Neural cell (in vitro differentiated cells): ENCODE data around the gene ACSL6. TPM values are rescaled to one million over a fixed set of nuclear protein-coding genes. Genes with fewer than 3 reads are reported as not detected.

Experiments used
- H2AFZ ChIP-seq: fragments of 200-600, 300-800 bp; sonication (generic), shearing (Covaris generic); 2 replicates; pipeline ENCODE4 v1.6.0; 2014; ENCODE audit warnings: low read depth, mild to moderate bottlenecking, antibody characterized with exemption, low read length, moderate library complexity
- H3F3A ChIP-seq: fragments of 200-600 bp; shearing (Covaris generic); 2 replicates; pipeline ENCODE4 v1.6.1; 2016; ENCODE audit warnings: mild to moderate bottlenecking, moderate library complexity, mixed read lengths, antibody characterized with exemption, low read length; ENCODE audit not compliant: insufficient read depth, poor library complexity, severe bottlenecking
- H3K27ac ChIP-seq: fragments of 200-600, 300-800 bp; sonication (generic), shearing (Covaris generic); 2 replicates; pipeline ENCODE4 v1.5.1; 2014; ENCODE audit warnings: mild to moderate bottlenecking, low read length, moderate library complexity
- H3K27me3 ChIP-seq: fragments of 300-800, 200-600 bp; sonication (generic), shearing (Covaris generic); 2 replicates; pipeline ENCODE4 v1.6.0; 2014; ENCODE audit warnings: mild to moderate bottlenecking, low read depth, low read length, moderate library complexity; ENCODE audit not compliant: insufficient read depth
- H3K36me3 ChIP-seq: fragments of 300-800, 200-600 bp; sonication (generic), shearing (Covaris generic); 2 replicates; pipeline ENCODE4 v1.5.1; 2014; ENCODE audit warnings: mild to moderate bottlenecking, antibody characterized with exemption, low read length, moderate library complexity; ENCODE audit not compliant: insufficient read depth
- H3K4me2 ChIP-seq: fragments of 300-800, 200-600 bp; sonication (generic), shearing (Covaris generic); 2 replicates; pipeline ENCODE4 v1.6.0; 2014; ENCODE audit warnings: mild to moderate bottlenecking, low read length
- H3K4me3 ChIP-seq: fragments of 300-800, 200-600 bp; sonication (generic), shearing (Covaris generic); 2 replicates; pipeline ENCODE4 v1.5.1; 2014; ENCODE audit warnings: mild to moderate bottlenecking, low read length, moderate library complexity
- H3K79me2 ChIP-seq: fragments of 200-600 bp; shearing (Covaris generic); replicated peaks from 2 replicates; pipeline ENCODE4 v1.6.0; 2014; ENCODE audit warnings: mild to moderate bottlenecking, low read length, moderate library complexity; ENCODE audit not compliant: insufficient read depth
- H3K9ac ChIP-seq: fragments of 300-800, 200-600 bp; sonication (generic), shearing (Covaris generic); 2 replicates; pipeline ENCODE4 v1.6.1; 2016; ENCODE audit warnings: mild to moderate bottlenecking, low read length, mixed read lengths
- H3K9me2 ChIP-seq: fragments of 200-600 bp; shearing (Covaris generic); 2 replicates; pipeline ENCODE4 v1.6.1; 2016; ENCODE audit warnings: mild to moderate bottlenecking, low read length, mixed read lengths; ENCODE audit not compliant: insufficient read depth
- H3K9me3 ChIP-seq: fragments of 200-600, 300-800 bp; sonication (generic), shearing (Covaris generic); 2 replicates; pipeline ENCODE4 v1.6.1; 2016; ENCODE audit warnings: mild to moderate bottlenecking, mixed run types, low read length, moderate library complexity, mixed read lengths
- H4K20me1 ChIP-seq: fragments of 200-600 bp; shearing (Covaris generic); 2 replicates; pipeline ENCODE4 v1.6.1; 2016; ENCODE audit warnings: mild to moderate bottlenecking, mixed run types; ENCODE audit not compliant: insufficient read depth
- MXI1 ChIP-seq: fragments of 450-650 bp; conservative IDR thresholded peaks from 2 replicates; pipeline ENCODE4 v1.6.1; 2014; ENCODE audit warnings: antibody characterized with exemption, mild to moderate bottlenecking; ENCODE audit not compliant: poor library complexity, severe bottlenecking
- POLR2AphosphoS5 ChIP-seq: IDR thresholded peaks from 2 replicates; pipeline ENCODE4 v1.6.1; 2012
- RAD21 ChIP-seq: fragments of 450-650 bp; conservative IDR thresholded peaks from 2 replicates; pipeline ENCODE4 v1.6.1; 2014; ENCODE audit warnings: antibody characterized with exemption, mild to moderate bottlenecking, moderate library complexity
- REST ChIP-seq: IDR thresholded peaks from 2 replicates; pipeline ENCODE4 v1.6.1; 2012; ENCODE audit warnings: borderline replicate concordance
- TAF1 ChIP-seq: IDR thresholded peaks from 2 replicates; pipeline ENCODE4 v1.6.1; 2012; ENCODE audit warnings: low read depth
- polyA plus RNA-seq: library from polyadenylated mRNA; depleted of rRNA; stranded (reverse); fragments of >200 nt; gene quantifications from 2 replicates; pipeline ENCODE4 v1.2.3, GENCODE V29; 2014

Gene ACSL6
- polyA plus RNA-seq, 1 donor from 2014 or later, result 30.5 TPM

DNA sequence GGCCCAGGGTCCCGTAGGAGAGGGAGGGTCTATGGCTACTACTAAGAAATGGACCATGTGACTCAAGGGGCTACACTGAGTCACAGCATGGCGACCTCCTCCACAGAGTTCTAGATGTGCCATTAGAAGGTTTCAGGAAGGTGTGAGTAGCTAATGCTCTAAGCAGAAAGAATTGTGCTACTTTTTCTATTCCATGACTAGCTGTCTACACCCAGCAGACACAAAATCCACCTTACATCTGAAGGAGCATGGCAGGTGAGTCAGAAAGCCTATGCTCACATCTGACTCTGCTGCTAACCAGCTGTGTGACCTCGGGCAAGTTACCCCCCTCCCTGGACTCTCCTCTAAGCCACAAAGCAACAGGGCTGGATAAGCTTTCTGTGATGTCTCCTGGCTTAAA, 51.6 kb downstream of the ACSL6 start:
- no peaks in the 10 kb centered on the region for H3F3A ChIP-seq
- H4K20me1 ChIP-seq, result no peaks in the 10 kb centered on the region
- H3K79me2 ChIP-seq, result no peaks in the 10 kb centered on the region
- no peak overlapping the region for H3K4me2 ChIP-seq
- no peak overlapping the region for H3K9ac ChIP-seq
- H3K27ac ChIP-seq, result no peak overlapping the region
- no peaks in the 10 kb centered on the region for H3K9me2 ChIP-seq
- no peak overlapping the region for H2AFZ ChIP-seq
- no peak for TF ChIP-seq MXI1
- TF ChIP-seq POLR2AphosphoS5, result no peak
- no peak for TF ChIP-seq REST
- no peak for TF ChIP-seq RAD21
- H3K9me3 ChIP-seq, result no peaks in the 10 kb centered on the region
- H3K27me3 ChIP-seq, result no peaks in the 10 kb centered on the region
- H3K36me3 ChIP-seq, result no peaks in the 10 kb centered on the region
- no peak overlapping the region for H3K4me3 ChIP-seq

DNA sequence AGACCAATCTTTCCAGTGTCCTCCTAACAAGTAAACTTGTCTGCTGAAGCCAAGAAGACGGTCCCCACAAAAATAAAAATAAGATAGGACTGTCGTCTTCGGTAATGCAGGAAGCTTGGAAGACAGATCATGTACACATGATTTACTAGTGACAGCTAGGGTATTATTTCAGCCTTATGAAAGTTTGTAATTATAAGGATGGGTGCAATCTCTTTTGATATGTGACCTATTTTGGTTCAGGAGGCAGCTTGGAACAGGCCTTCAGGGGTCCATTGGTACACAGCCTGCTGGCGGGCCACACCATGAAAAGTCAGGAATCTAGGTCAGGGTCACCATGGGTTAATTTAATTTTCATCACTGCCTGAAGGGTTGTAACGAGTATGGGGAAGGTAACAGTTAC, 52.3 kb downstream of the ACSL6 start:
- H4K20me1 ChIP-seq, result no peaks in the 10 kb centered on the region
- H3K27ac ChIP-seq, result no peak overlapping the region
- H3K9me3 ChIP-seq, result no peaks in the 10 kb centered on the region
- H2AFZ ChIP-seq, result no peak overlapping the region
- no peaks in the 10 kb centered on the region for H3K27me3 ChIP-seq
- no peak overlapping the region for H3K9ac ChIP-seq
- no peak overlapping the region for H3K4me2 ChIP-seq
- no peaks in the 10 kb centered on the region for H3F3A ChIP-seq
- H3K9me2 ChIP-seq, result no peaks in the 10 kb centered on the region
- no peak overlapping the region for H3K4me3 ChIP-seq
- H3K79me2 ChIP-seq, result no peaks in the 10 kb centered on the region
- TF ChIP-seq TAF1 (no peak), MXI1 (no peak), RAD21 (no peak), REST (no peak)
- no peaks in the 10 kb centered on the region for H3K36me3 ChIP-seq

GRCh38 chr5:131957721-131958441, 53.6 kb downstream of the ACSL6 start:
- Histone ChIP-seq H3K9me2 (no peaks in the 10 kb centered on the region), H3K4me3 (no peak overlapping the region), H3K9ac (no peak overlapping the region), H3K4me2 (no peak overlapping the region), H3K9me3 (no peaks in the 10 kb centered on the region), H3K27ac (no peak overlapping the region), H4K20me1 (no peaks in the 10 kb centered on the region), H3K27me3 (no peaks in the 10 kb centered on the region), H3K36me3 (no peaks in the 10 kb centered on the region), H2AFZ (no peak overlapping the region), H3K79me2 (no peaks in the 10 kb centered on the region), H3F3A (no peaks in the 10 kb centered on the region)
- TF ChIP-seq MXI1, result no peak
